OCI-M1 (cell line): ENCODE measurements around the gene SLC19A1.

Experiments
- DNase-seq: peaks from one replicate; lab custom pipeline; 2025; lab: John Stamatoyannopoulos, UW

Gene SLC19A1

GRCh38 chr21:45516671-45517151 lies 25.5 kb downstream of the SLC19A1 start:
- no peak for DNase-seq

- no peak for DNase-seq
These were observed 26.1 kb downstream of the SLC19A1 start for GRCh38 chr21:45516071-45516670.

GRCh38 chr21:45515241-45516061 lies 26.8 kb downstream of the SLC19A1 start:
- no peak for DNase-seq

- no peak for DNase-seq
These were observed 27.8 kb downstream of the SLC19A1 start for GRCh38 chr21:45514311-45515021.

- DNase-seq: no peak
These were observed 28.4 kb downstream of the SLC19A1 start for GRCh38 chr21:45513741-45514310.

GRCh38 chr21:45513003-45513717 lies 29.1 kb downstream of the SLC19A1 start:
- DNase-seq: no peak

GRCh38 chr21:45512626-45513002 lies 29.6 kb downstream of the SLC19A1 start:
- no peak for DNase-seq

- DNase-seq: no peak
These were observed 30.4 kb downstream of the SLC19A1 start for GRCh38 chr21:45511661-45512431.

GRCh38 chr21:45511007-45511406 lies 31.2 kb downstream of the SLC19A1 start:
- no peak for DNase-seq

- no peak for DNase-seq
These were observed 31.7 kb downstream of the SLC19A1 start for GRCh38 chr21:45510466-45510955.

GRCh38 chr21:45509566-45510465 lies 32.4 kb downstream of the SLC19A1 start:
- DNase-seq: no peak

- DNase-seq: no peak
These were observed 33.4 kb downstream of the SLC19A1 start for GRCh38 chr21:45508607-45509565.

- DNase-seq: no peak
These were observed 34.2 kb downstream of the SLC19A1 start for GRCh38 chr21:45507888-45508508.

GRCh38 chr21:45507523-45507875 lies 34.7 kb downstream of the SLC19A1 start:
- DNase-seq: no peak

GRCh38 chr21:45506836-45507522 lies 35.3 kb downstream of the SLC19A1 start:
- DNase-seq: no peak

GRCh38 chr21:45506241-45506817 lies 35.9 kb downstream of the SLC19A1 start:
- DNase-seq: no peak

GRCh38 chr21:45505416-45506021 lies 36.7 kb downstream of the SLC19A1 start:
- no peak for DNase-seq
